ENCODE results near the gene MKS1. TPM values are rescaled to one million over a fixed set of nuclear protein-coding genes. Genes with fewer than 3 reads are reported as not detected.

MKS1 gene
- 1 to 10 TPM; 1.6 to 7.9 (median 6.4) TPM for polyA plus RNA-seq

DNA sequence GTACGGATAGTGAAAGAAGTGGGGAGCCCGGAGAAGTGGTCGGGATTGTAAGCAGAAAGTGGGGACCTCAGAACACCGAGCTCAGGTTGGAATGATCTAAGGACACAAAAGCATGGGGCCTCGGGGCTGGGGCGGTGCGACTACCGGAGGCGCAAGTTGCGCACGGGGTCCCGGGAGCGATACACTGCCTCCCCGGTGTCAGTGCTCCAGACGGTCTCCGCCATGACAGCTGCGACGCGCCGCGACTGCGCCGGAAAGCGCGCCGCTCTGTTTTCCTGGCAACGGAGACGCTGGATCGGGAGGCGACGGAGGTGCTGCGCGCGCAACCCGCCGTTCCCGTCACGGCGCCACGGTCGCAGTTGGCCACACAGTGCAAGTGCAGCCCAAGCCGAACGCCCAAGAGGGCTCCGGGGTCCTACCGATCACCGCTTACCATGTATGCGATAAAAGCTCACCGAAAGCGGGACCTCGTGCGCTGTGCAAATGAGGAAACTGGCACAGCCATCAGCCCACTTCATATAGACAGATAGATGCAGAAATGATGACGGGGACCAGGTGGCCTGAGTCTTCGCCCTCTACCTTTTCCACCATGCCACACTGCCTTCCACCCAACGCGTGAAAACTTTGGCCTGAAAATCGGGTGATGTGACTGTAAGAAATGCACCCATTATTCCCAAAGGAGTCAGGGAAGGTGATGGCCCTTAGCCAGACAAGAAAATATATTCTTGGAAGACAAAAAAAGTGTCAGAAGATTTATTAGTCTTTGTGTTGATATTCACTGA lies at the start of gene MKS1:
Gene MKS1, minus strand, starts transcription at position 249 of the 782 bp plus-strand sequence. Its CDS starts 25 bp downstream, at position 224.
- Mint-ChIP-seq H3K4me3 (peak within 1 kb of the TSS; percentile 86 to 96 (median 92)), H3K4me1 (peaks cover 24 to 26% of the 10 kb centered on the region in 2 donors), H3K27me3 (ENCODE audit: low read depth in 3 of 3) (peaks cover 5 to 19% (median 11%) of the 10 kb centered on the region in 3 donors), H3K9me3 (no peaks in the 10 kb centered on the region), H3K36me3 (peaks cover 0 to 6% (median 5%) of the 10 kb centered on the region in 3 donors), H3K27ac (peak within 1 kb of the TSS; percentile 85 to 97 (median 94))
- DNase-seq, result peak; percentile 94 to 95 (median 95)

DNA sequence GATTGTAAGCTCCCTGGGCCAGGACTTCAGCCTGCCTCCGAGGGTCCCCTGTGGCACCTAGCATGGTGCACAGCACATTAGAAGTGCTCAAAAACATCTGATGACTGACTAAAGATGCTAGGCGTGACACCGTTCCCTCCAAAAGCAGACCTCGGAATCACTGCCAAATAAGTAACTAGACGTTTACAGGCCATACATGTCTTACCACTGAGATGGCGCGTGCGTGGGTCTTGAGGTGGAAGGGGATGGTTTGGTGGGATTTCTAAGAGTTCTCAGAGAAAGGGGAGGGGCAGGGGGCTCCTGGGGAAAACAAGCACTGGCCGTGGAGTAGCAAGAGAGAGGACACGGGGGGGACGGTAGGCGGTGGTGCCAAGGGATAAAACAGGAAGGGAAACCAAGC lies 49.3 kb upstream of the MKS1 start:
- peaks cover 3 to 18% (median 9%) of the 10 kb centered on the region in 3 donors for H3K27me3 Mint-ChIP-seq (ENCODE audit: low read depth in 3 of 3)
- H3K4me3 Mint-ChIP-seq, result no peak overlapping the region
- H3K4me1 Mint-ChIP-seq, result no peaks in the 10 kb centered on the region
- H3K36me3 Mint-ChIP-seq, result no peaks in the 10 kb centered on the region
- no peak for DNase-seq
- H3K27ac Mint-ChIP-seq, result no peak overlapping the region
- no peaks in the 10 kb centered on the region for H3K9me3 Mint-ChIP-seq

DNA sequence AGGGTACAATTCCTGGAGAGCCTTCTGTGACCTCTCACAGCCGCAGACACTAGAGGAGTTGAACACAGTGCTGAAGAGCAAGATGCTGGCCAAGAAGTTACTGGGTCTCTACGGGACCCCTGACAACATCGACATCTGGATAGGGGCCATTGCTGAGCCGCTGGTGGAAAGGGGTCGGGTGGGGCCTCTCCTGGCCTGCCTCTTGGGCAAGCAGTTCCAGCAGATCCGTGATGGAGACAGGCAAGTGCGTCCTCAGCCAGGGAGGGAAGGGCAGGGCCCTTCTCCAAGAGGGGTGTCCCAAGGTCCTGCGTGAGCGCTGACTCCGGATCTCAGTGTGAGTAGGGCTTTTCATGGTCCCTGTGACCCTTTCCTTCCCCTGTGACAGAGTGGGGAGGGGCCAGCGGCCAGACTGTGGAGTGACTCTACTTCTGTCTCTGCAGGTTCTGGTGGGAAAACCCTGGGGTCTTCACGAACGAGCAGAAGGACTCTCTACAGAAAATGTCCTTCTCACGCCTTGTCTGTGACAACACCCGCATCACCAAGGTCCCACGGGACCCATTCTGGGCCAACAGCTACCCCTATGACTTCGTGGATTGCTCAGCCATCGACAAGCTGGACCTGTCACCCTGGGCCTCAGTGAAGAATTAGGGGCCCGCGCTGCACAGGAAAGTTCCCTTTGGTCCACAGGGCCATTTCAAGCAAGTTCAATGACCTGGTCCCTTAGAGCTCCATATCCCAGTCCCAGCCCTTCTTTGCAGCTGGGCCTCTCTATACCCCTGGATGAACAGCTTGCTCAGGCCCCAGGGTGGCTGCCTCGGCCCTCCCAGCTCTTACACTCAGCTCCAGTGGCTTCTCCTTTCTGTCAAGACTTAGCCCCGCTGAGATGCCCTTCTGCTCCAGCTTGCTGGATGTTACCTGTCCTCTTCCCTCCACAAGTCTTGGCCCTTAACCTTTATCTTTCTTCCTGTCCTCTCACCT lies 48.6 kb upstream of the MKS1 start:
- peaks cover 0 to 25% (median 9%) of the 10 kb centered on the region in 3 donors for H3K27me3 Mint-ChIP-seq (ENCODE audit: low read depth in 3 of 3)
- no peaks in the 10 kb centered on the region for H3K4me1 Mint-ChIP-seq
- H3K36me3 Mint-ChIP-seq, result no peaks in the 10 kb centered on the region
- DNase-seq, result no peak
- no peak overlapping the region for H3K27ac Mint-ChIP-seq
- no peak overlapping the region for H3K4me3 Mint-ChIP-seq
- H3K9me3 Mint-ChIP-seq, result no peaks in the 10 kb centered on the region

DNA sequence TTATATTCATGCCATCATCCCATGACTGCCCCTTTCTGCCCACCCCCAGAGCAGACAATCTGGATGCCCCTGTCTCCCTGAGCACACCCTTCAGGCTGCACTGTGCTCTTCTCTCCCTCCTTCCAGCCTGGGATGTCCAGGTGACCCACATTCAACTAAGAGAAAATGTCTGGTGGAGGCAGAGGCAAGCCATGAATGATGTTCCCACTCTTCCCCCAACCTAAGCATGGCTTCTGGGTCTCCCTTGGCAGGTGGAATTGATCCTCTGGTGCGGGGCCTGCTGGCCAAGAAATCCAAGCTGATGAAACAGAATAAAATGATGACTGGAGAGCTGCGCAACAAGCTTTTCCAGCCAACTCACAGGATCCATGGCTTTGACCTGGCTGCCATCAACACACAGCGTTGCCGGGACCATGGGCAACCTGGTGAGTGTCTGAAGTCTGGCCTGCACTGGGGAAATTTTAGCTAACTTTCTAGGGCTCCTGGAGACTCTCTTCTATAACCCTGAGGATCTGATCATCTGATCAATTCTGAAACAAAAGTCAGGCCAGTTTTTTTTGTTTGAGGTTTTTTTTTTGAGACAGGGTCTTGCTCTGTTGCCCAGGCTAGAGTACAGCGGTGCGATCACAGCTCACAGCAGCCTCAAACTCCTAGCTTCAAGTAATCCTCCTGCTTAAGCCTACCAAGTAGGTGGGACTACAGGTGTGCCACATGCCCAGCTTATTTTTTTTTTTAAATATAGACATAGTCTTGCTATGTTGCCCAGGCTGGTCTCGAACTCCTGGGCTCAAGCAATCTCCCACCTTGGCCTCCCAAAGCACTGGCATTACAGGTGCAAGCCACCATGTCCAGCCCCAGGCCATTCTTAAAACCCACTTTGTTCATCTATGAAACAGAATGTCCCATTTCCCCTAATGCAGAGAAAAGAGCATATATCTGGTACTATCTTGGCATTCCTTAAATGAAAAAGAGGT lies 47.1 kb upstream of the MKS1 start:
- Mint-ChIP-seq H3K9me3 (no peaks in the 10 kb centered on the region), H3K4me1 (no peaks in the 10 kb centered on the region), H3K27me3 (ENCODE audit: low read depth in 3 of 3) (peaks cover 0 to 34% (median 11%) of the 10 kb centered on the region in 3 donors), H3K36me3 (no peaks in the 10 kb centered on the region), H3K4me3 (no peak overlapping the region), H3K27ac (no peak overlapping the region)
- DNase-seq, result no peak

DNA sequence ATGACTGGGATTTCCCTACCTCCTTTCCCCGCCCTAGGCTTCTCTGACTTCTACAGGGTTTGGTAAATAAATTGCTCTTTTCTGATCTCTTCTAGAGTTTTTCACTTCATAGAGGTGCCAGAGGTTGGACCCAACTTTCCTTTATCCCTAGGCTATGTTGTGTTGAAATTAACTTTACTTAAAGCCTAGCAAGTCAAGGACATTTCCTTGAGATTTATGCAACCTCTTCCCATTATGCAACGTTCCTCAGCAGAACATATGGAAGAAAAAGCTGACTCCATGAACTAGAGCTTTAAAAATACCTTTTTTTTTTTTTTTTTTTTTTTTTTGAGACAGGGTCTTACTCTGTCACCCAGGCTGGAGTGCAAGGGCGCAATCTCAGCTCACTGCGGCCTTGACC lies 46.2 kb upstream of the MKS1 start:
- Mint-ChIP-seq H3K27me3 (ENCODE audit: low read depth in 3 of 3) (peaks cover 0 to 38% (median 11%) of the 10 kb centered on the region in 3 donors), H3K9me3 (no peaks in the 10 kb centered on the region), H3K4me1 (no peaks in the 10 kb centered on the region), H3K27ac (no peak overlapping the region), H3K36me3 (no peaks in the 10 kb centered on the region), H3K4me3 (no peak overlapping the region)
- no peak for DNase-seq

DNA sequence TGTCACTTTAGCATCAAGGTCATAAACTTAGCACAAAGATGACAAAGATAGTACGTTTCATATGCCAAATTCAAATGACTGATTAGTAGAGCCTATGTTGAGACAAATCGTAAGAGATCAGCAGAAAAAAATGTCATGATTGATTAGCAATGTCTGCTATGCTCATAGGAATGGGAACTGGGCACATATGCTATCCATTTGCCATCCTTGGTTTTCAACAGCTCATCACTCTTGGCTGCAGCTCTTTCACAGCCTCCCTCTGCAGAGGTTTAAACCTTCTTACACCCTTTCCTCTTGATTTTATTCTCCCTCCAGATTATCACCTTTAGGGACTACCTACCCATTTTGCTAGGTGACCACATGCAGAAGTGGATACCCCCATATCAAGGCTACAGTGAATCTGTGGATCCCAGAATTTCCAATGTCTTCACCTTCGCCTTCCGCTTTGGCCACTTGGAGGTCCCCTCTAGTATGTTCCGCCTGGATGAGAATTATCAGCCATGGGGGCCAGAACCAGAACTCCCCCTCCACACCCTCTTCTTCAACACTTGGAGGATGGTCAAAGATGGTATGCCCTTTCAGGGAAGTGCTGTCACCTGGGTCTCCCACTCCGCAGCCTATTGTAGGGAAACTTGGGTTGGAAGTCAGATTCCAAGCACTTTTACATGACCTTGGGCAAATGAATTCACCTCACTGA lies 45.5 kb upstream of the MKS1 start:
- H3K4me1 Mint-ChIP-seq, result no peaks in the 10 kb centered on the region
- no peak overlapping the region for H3K4me3 Mint-ChIP-seq
- H3K27ac Mint-ChIP-seq, result no peak overlapping the region
- peaks cover 0 to 38% (median 11%) of the 10 kb centered on the region in 3 donors for H3K27me3 Mint-ChIP-seq (ENCODE audit: low read depth in 3 of 3)
- H3K9me3 Mint-ChIP-seq, result peaks cover 0 to 2% (median 0%) of the 10 kb centered on the region in 6 donors
- DNase-seq, result no peak
- no peaks in the 10 kb centered on the region for H3K36me3 Mint-ChIP-seq

DNA sequence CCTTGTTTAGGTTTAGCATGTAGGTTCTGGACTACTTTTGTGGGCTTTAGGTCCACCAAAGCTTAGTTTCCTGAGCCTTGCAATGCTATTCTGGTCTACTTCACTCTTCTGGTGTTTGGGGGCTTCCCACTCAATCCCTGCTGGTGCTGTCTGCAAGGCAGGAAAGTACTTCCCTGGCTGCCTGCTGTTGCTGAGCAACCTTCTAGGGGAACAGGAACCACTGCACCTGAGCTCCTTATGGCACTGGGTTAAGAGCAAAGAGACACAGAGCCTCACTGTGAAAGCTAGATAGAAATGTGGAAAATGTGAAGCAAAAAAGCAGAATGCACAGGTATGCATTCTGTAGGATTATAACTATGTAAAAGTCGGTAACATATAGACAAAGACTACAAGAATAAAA lies 44.7 kb upstream of the MKS1 start:
- Mint-ChIP-seq H3K4me1 (no peaks in the 10 kb centered on the region), H3K36me3 (no peaks in the 10 kb centered on the region), H3K27me3 (ENCODE audit: low read depth in 3 of 3) (peaks cover 0 to 39% (median 11%) of the 10 kb centered on the region in 3 donors), H3K27ac (no peak overlapping the region), H3K4me3 (no peak overlapping the region), H3K9me3 (peaks cover 0 to 2% (median 0%) of the 10 kb centered on the region in 6 donors)
- DNase-seq, result no peak

DNA sequence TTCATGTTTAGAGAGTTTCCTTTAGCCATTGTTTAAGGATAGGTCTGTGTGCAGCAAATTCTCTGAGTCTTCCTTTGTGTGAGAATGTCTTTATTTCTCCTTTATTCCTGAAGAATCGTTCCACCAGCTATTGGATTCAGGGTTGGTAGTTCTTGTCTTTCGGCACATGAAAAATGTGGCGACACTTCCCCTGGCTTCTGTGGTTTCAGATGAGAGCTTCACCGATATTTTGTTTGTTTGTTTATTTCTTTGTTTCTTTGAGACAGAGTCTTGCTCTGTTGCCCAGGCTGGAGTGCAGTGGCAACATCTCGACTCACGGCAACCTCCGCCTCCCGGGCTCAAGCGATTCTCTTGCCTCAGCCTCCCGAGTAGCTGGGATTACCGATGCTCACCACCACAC lies 43.1 kb upstream of the MKS1 start:
- H3K4me1 Mint-ChIP-seq, result no peaks in the 10 kb centered on the region
- no peaks in the 10 kb centered on the region for H3K36me3 Mint-ChIP-seq
- no peak overlapping the region for H3K4me3 Mint-ChIP-seq
- DNase-seq, result no peak
- no peak overlapping the region for H3K27ac Mint-ChIP-seq
- H3K9me3 Mint-ChIP-seq, result peaks cover 0 to 2% (median 0%) of the 10 kb centered on the region in 6 donors
- peaks cover 0 to 42% (median 11%) of the 10 kb centered on the region in 3 donors for H3K27me3 Mint-ChIP-seq (ENCODE audit: low read depth in 3 of 3)

DNA sequence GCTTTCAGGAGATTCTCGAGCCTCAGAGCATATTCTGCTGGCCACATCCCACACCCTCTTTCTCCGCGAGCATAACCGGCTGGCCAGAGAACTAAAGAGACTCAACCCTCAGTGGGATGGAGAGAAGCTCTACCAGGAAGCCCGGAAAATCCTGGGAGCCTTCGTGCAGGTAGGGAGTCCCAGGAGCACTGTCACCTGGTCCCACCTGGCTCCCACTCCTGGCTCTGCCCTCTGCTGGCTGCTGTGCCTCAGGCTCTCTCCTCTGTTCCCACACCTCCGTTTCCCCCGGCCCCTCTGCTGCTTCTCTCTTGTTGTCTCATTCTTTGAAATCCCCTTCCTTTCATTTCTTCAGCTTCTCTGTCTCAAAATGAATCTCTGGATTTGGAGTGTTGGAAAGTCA lies 35.7 kb upstream of the MKS1 start:
- Mint-ChIP-seq H3K36me3 (no peaks in the 10 kb centered on the region), H3K9me3 (no peaks in the 10 kb centered on the region), H3K27ac (no peak overlapping the region), H3K27me3 (ENCODE audit: low read depth in 3 of 3) (peaks cover 0 to 10% (median 5%) of the 10 kb centered on the region in 3 donors), H3K4me3 (no peak overlapping the region), H3K4me1 (peaks cover under 1 to 4% of the 10 kb centered on the region in 2 donors)
- no peak for DNase-seq

DNA sequence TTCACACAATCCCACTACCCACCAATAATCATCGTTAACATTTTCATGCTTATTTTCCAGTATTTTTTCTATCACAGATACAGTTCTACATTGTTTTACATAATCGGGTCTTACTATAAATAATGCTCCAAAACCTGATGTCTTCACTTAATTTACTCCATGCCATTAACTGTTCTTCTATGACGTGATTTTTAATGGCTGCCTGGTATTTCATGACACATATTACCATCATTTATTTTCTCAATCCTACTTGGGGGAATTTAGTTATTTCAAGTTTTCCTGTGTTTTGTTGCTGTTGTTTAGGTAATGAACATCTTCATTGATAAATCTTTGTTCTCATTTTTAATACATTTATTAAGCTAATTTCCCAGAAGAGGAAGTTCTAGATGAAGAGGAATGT lies 34.0 kb upstream of the MKS1 start:
- H3K4me1 Mint-ChIP-seq, result peaks cover 12% of the 10 kb centered on the region in 2 donors
- no peak overlapping the region for H3K27ac Mint-ChIP-seq
- no peaks in the 10 kb centered on the region for H3K9me3 Mint-ChIP-seq
- no peaks in the 10 kb centered on the region for H3K36me3 Mint-ChIP-seq
- no peak overlapping the region for H3K4me3 Mint-ChIP-seq
- peaks cover 5 to 6% (median 5%) of the 10 kb centered on the region in 3 donors for H3K27me3 Mint-ChIP-seq (ENCODE audit: low read depth in 3 of 3)
- DNase-seq, result no peak

DNA sequence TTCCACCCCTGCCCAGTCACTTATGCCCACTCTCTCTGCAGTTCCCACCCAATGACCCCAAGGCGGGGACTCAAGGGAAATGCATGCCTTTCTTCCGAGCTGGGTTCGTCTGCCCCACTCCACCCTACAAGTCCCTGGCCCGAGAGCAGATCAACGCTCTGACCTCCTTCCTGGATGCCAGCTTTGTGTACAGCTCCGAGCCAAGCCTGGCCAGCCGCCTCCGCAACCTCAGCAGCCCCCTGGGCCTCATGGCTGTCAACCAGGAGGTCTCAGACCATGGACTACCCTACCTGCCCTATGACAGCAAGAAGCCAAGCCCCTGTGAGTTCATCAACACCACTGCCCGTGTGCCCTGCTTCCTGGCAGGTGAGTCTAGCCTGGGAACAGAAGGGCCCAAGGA lies 33.1 kb upstream of the MKS1 start:
- H3K4me1 Mint-ChIP-seq, result peaks cover 20 to 21% of the 10 kb centered on the region in 2 donors
- H3K36me3 Mint-ChIP-seq, result no peaks in the 10 kb centered on the region
- no peak overlapping the region for H3K4me3 Mint-ChIP-seq
- DNase-seq, result no peak
- no peaks in the 10 kb centered on the region for H3K9me3 Mint-ChIP-seq
- H3K27me3 Mint-ChIP-seq (ENCODE audit: low read depth in 3 of 3), result peaks cover 5% of the 10 kb centered on the region in 3 donors
- no peak overlapping the region for H3K27ac Mint-ChIP-seq

DNA sequence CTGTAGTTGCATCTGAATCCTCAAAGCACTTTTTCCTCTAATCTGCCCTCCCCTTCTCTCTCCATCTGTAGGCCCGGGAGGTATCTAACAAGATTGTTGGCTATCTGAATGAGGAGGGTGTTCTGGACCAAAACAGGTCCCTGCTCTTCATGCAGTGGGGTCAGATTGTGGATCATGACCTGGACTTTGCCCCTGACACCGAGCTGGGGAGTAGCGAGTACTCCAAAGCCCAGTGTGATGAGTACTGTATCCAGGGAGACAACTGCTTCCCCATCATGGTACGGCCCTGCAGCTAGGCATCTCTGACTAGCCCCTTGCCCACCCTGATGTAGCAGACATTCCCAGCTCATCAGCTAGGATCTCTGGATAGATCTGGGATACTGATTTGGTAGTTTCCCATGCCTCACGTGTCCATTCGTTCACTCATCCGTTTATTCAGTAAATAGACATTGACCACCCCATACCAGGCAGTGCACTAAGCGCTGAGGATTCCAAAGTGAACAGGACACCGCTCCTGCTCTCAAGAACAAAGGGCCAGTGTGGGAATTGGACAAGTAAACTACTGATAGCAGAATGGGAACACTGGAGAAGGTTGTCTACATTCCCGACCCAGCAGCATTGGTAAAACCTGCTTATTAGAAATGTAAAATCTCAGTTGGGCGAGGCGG lies 31.4 kb upstream of the MKS1 start:
- H3K27ac Mint-ChIP-seq, result no peak overlapping the region
- H3K4me3 Mint-ChIP-seq, result peak overlapping the region; percentile 27 to 77 (median 51)
- no peaks in the 10 kb centered on the region for H3K9me3 Mint-ChIP-seq
- H3K36me3 Mint-ChIP-seq, result no peaks in the 10 kb centered on the region
- H3K27me3 Mint-ChIP-seq (ENCODE audit: low read depth in 3 of 3), result peaks cover 0 to 5% (median 5%) of the 10 kb centered on the region in 3 donors
- H3K4me1 Mint-ChIP-seq, result peaks cover 20 to 29% of the 10 kb centered on the region in 2 donors
- no peak for DNase-seq
